SHP77 (cell line): ENCODE results near the gene STK33.

Experiments used
- DNase-seq, 2 experiments: peaks; one replicate each; lab custom pipeline; 2025; lab: John Stamatoyannopoulos, UW

The STK33 gene

GRCh38 chr11:8593935-8594909 is at the start of gene STK33:
TSS of gene STK33 (minus strand) at chr11:8594228. CDS start at chr11:8474905, 119,323 bp downstream.
- DNase-seq: peak; percentile 20 to 56

- no peak for DNase-seq
Measured at GRCh38 chr11:8642196-8642841, 48.3 kb upstream of the STK33 start.

- DNase-seq: no peak
Measured at GRCh38 chr11:8641332-8641731, 47.3 kb upstream of the STK33 start.

GRCh38 chr11:8640267-8640906 is 46.4 kb upstream of the STK33 start:
- DNase-seq: no peak

- DNase-seq: no peak
Measured at GRCh38 chr11:8639655-8640054, 45.6 kb upstream of the STK33 start.

- no peak for DNase-seq
Measured at GRCh38 chr11:8638300-8638699, 44.3 kb upstream of the STK33 start.

- no peak for DNase-seq
Measured at GRCh38 chr11:8636127-8636526, 42.1 kb upstream of the STK33 start.

- no peak for DNase-seq
Measured at GRCh38 chr11:8634498-8634897, 40.5 kb upstream of the STK33 start.

GRCh38 chr11:8631395-8632118 is 37.5 kb upstream of the STK33 start:
- no peak for DNase-seq

GRCh38 chr11:8624698-8625097 is 30.7 kb upstream of the STK33 start:
- DNase-seq: no peak

GRCh38 chr11:8621147-8621546 is 27.1 kb upstream of the STK33 start:
- DNase-seq: no peak

- no peak for DNase-seq
Measured at GRCh38 chr11:8617063-8617462, 23.0 kb upstream of the STK33 start.

GRCh38 chr11:8615291-8616032 is 21.4 kb upstream of the STK33 start:
- DNase-seq: no peak

- no peak for DNase-seq
Measured at GRCh38 chr11:8614497-8614896, 20.5 kb upstream of the STK33 start.

- no peak for DNase-seq
Measured at GRCh38 chr11:8613036-8613435, 19.0 kb upstream of the STK33 start.

GRCh38 chr11:8612522-8612921 is 18.5 kb upstream of the STK33 start:
- DNase-seq: no peak

GRCh38 chr11:8610532-8611116 is 16.6 kb upstream of the STK33 start:
- DNase-seq: no peak

- DNase-seq: no peak
Measured at GRCh38 chr11:8608652-8609051, 14.6 kb upstream of the STK33 start.

- DNase-seq: no peak
Measured at GRCh38 chr11:8605971-8606563, 12.0 kb upstream of the STK33 start.

GRCh38 chr11:8604078-8604723 is 10.2 kb upstream of the STK33 start:
- peak in 1 of 2 experiments; percentile 24 for DNase-seq
